HepG2 (cell line): ENCODE results near the gene QSOX2.

Experiments used
- EP300 ChIP-seq, 3 experiments: sonication (generic) in 1 of 3; formaldehyde crosslinking in 1 of 3; IDR thresholded peaks; 2 replicates each; pipeline versions ENCODE4 v1.5.1 to v1.6.1; 2011 to 2020; ENCODE audit warnings: low read depth in 2 of 3, low read length in 2 of 3, borderline replicate concordance in 1 of 3, improper control_type of control experiment in 1 of 3, mild to moderate bottlenecking in 1 of 3, missing genetic modification reagents in 1 of 3, moderate library complexity in 1 of 3
- MZF1 ChIP-seq: sonication (generic); formaldehyde crosslinking; IDR thresholded peaks from 2 replicates; pipeline ENCODE4 v1.8.1; 2023; ENCODE audit warnings: mild to moderate bottlenecking, missing genetic modification reagents, borderline replicate concordance
- POLR2A ChIP-seq, 2 experiments: IDR thresholded peaks; 2 replicates each; pipeline ENCODE4 v1.6.1; 2011; ENCODE audit warnings: low read depth in 2 of 2, low read length in 2 of 2, mild to moderate bottlenecking in 1 of 2, moderate library complexity in 1 of 2; ENCODE audit not compliant: insufficient read depth in 1 of 2
- SMC3 ChIP-seq: IDR thresholded peaks from 2 replicates; pipeline ENCODE4 v1.6.1; 2011; ENCODE audit warnings: low read length, improper control_type of control experiment
- ZBTB40 ChIP-seq, 2 experiments: fragments of 450-650 bp in 1 of 2; sonication (generic) in 1 of 2; formaldehyde crosslinking in 1 of 2; IDR thresholded peaks; 2 replicates each; pipeline versions ENCODE4 v1.6.1 to v1.8.0; 2016 to 2022; ENCODE audit warnings: antibody characterized with exemption in 1 of 2, mild to moderate bottlenecking in 1 of 2, missing genetic modification reagents in 1 of 2
- ZBTB8A ChIP-seq: sonication (generic); formaldehyde crosslinking; IDR thresholded peaks from 2 replicates; pipeline ENCODE4 v1.4.0; 2020; ENCODE audit warnings: mild to moderate bottlenecking, low read depth, missing genetic modification reagents, borderline replicate concordance
- ZFP37 ChIP-seq: sonication (generic); formaldehyde crosslinking; IDR thresholded peaks from 2 replicates; pipeline ENCODE4 v1.4.0; 2020; ENCODE audit warnings: missing genetic modification reagents, borderline replicate concordance
- ZNF121 ChIP-seq: sonication (generic); formaldehyde crosslinking; IDR thresholded peaks from 2 replicates; pipeline ENCODE4 v1.5.0; 2020; ENCODE audit warnings: mild to moderate bottlenecking, missing genetic modification reagents
- ZNF18 ChIP-seq: sonication (generic); formaldehyde crosslinking; IDR thresholded peaks from 2 replicates; pipeline ENCODE4 v1.8.0; 2022; ENCODE audit warnings: mild to moderate bottlenecking, missing genetic modification reagents; ENCODE audit not compliant: insufficient replicate concordance
- ZNF432 ChIP-seq: sonication (generic); formaldehyde crosslinking; IDR thresholded peaks from 2 replicates; pipeline ENCODE4 v1.5.0; 2020; ENCODE audit warnings: missing genetic modification reagents, mild to moderate bottlenecking, borderline replicate concordance

GRCh38 chr9:136212345-136212950 lies 33.2 kb downstream of the QSOX2 start:
- TF ChIP-seq ZNF18 (no peak), POLR2A (IDR thresholded peaks at IDR 0.05; ENCODE audit: insufficient read depth in 1 of 2, low read depth in 2 of 2, low read length in 2 of 2) (no peak), SMC3 (no peak), ZBTB40 (IDR thresholded peaks at IDR 0.05) (no peak), ZBTB40 (CRISPR knock-in tag; IDR thresholded peaks at IDR 0.05) (no peak), ZNF121 (no peak), ZFP37 (CRISPR knock-in tag) (no peak), ZNF432 (no peak), MZF1 (CRISPR knock-in tag) (no peak), ZBTB8A (no peak), EP300 (IDR thresholded peaks at IDR 0.05; ENCODE audit: low read depth in 2 of 2, low read length in 2 of 2) (no peak), EP300 (CRISPR knock-in tag; IDR thresholded peaks at IDR 0.05; ENCODE audit: borderline replicate concordance) (no peak)
